IPS DF 4.7 (cell line): ENCODE measurements around the gene COX20.

Experiments used
- DNase-seq: peaks from one replicate; pipeline ENCODE4 v3.0.0-alpha.2; 2013; ENCODE audit warnings: low spot score; ENCODE audit errors: extremely low read depth

Gene COX20

DNA sequence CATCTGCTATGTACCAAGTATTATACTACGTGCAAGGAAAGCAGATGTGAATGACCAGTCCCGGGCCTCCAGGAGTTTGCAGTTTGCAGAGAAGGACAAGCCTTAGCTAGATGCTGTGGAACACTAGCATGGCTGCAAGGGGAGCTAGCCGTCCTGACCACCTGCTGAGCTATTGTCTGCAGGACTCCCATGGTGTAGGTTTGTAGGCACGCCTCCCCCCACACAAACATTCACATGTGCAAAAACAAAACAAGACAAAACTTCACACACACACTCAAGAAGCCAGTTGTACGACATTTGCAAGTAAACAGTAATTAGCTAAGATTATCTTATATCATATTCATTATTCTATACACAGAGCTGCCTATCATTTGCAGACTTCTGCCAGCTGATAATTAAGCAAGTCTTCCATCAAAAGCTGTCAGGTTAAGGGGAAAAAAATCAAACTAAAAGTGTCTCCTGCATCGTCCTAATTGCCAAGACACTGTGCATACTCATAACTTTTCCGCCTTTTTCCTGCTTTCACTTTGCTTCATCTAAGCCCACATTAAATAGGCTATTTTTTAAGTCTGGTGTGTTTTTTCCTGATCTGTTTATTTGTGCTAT, 39.6 kb downstream of the COX20 start:
- peak; percentile 51 for DNase-seq

DNA sequence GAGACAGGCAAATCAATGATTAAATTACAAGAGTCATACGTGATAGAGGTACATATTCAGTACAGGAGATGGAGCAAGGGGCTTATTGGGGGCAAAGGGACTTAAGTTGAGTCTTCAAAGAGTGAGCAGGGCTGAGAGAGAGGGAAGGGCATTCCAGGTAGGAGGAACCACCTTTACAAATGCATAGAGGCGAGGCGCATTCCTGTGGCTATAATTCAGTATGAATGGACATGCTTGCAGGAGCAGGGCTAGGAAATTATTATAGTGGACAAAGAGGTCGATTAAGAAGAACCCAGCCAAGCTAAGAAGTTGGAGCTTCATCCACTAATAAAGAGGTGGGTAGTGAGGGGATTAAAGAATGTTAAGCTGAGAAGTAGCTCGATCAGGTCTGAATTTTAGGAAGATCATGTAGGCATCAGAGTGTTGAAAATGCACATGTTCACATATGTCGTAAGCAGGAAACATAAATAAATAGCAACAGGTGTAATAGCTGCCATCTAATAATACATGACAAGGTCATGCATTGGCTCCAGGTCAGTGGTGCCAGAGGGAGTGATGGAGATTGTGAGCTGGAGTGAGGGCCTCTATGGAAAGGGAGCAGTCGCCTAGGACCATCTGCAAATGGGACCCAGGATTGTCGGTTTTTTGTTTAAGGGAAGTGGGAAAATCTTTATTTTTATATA, 40.9 kb downstream of the COX20 start:
- DNase-seq = no peak

DNA sequence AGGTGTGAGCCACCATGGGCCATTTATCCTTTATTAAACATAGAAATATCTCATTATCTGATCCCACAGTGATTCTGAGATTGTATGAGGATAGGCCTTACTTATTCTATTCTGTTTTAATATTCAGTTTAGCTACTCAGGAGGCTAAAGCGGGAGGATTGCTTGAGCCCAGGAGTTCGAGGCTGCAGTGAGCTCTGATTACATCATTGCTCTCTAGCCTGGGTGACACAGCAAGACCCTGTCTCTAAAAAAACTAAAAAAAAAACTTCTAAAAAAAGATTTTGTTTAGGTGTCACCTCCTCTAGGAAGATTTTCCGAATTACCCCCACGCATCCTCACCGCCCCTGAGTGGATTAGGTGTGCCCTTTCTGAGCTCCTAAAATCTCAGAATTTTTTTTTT, 43.2 kb downstream of the COX20 start:
- no peak for DNase-seq

DNA sequence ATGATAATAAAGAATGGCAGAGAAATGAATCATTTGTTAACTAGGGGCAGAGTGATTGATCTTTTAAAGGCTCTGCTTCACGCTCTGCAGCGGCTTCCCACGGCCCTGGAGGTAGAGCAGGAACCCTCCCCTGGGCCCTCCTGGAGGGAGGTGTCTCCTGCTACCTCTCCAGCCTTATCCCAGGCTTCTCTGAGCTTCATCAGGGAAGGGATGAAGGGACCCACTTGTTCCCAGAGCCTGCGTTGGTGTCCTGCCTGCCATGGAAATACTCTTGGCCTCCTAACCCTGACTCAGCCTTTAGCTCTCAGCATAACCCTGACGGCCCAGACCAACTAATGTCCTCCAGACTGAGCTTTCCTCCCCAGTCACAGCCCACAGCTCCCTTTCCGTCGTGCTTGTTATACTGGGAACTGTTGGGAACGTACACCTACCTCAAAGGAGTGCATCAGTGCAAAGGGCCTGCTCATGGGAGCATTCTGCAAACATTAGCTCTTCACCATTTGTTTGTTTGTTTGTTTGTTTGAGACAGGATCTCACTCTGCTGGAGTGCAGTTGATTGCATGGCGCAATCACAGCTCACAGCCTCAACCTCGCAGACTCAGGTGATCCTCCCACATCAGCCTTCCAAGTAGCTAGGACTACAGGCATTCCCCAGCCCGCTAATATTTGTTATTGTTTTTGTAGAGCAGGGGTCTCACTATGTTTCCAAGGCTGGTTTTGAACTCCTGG, 46.3 kb downstream of the COX20 start:
- DNase-seq = no peak

DNA sequence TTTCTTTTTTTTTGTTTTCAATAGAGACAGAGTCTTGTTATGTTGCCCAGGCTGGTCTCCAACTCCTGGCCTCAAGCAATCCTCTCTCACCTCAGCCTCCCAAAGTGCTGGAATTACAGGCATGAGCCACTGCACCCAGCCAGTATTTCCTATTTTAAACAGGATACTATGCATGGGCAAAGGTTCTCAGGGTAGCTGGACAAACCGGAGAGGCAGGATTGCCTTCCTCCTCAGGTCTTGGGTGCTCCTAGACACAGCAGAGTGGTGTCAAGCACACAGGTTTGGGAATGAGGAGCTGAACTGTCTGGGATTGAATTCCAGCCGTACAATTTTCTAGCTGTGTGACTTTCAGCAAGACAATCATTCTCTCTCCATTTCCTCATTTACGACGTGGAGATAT, 51.8 kb downstream of the COX20 start:
- no peak for DNase-seq

DNA sequence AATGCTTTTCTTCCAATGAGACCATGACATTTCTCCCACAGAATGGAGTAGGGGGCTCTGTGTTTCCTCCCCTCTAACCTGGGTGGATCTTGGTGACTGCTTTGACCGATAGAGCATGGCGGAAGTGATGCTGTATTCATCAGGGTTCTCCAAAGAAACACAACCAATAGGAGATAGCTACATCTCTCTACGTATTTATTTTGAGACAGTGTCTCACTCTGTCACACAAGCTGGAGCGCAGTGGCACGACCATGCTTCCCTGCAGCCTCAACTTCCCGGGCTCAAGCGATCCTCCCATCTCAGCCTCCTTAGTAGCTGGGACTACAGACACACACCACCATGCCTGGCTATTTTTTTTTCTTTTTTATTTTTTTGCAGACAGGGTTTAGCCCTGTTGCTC, 58.4 kb downstream of the COX20 start:
- no peak for DNase-seq
